T-helper 2 cell treated with Interferon-gamma antibody and Interleukin-4, amounts not matched to agents 100 ng/mL and 5 ng/mL, for 36 hours (primary cell): Measurements from ENCODE around the gene CEBPZ. TPM values are rescaled to one million over a fixed set of nuclear protein-coding genes. Genes with fewer than 3 reads are reported as not detected.
"Not testable (repeated sequence)": the region's sequence is repeated elsewhere in the genome, so short reads cannot be mapped to it uniquely, and the experiment has no call there.

Experiments
- intact Hi-C: fragments of 100-400 bp; cut with micrococcal nuclease; formaldehyde crosslinking; loops from one replicate; pipeline ENCODE4 v1.15.1; 2023
- total RNA-seq: library from RNA; stranded (reverse); gene quantifications from 2 replicates; pipeline ENCODE4 v1.2.3, GENCODE V29; 2022

CEBPZ gene
- total RNA-seq, 1 donor from 2014 or later, result 49.9 TPM

DNA sequence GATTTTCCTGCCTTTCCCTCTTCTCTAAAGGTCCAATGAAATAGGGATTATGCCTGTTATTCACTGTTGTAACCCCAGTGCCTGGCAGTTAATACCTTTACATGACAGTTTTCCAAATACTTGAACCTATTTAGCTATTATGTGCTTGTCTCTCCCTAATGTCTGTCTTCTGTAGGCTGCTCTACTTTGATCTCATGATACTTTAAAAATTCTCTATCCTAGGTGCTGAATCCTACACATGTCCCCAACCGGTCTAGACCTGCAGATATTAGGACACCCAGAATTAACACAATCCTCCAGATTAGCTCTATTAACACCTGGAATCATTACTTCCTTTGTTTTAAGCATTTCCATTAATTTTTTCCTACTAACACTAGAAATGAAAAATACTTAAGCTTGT is 7.3 kb downstream of the CEBPZ start:
- intact Hi-C loops, result no loop called here

- intact Hi-C loops, result no loop called here
Observed at GRCh38 chr2:37223131-37223530, 8.3 kb downstream of the CEBPZ start.

- intact Hi-C loops, result no loop called here
Observed at GRCh38 chr2:37219046-37219445, 12.3 kb downstream of the CEBPZ start.

- intact Hi-C loops, result no loop called here
Observed at GRCh38 chr2:37215250-37215649, 16.1 kb downstream of the CEBPZ start.

DNA sequence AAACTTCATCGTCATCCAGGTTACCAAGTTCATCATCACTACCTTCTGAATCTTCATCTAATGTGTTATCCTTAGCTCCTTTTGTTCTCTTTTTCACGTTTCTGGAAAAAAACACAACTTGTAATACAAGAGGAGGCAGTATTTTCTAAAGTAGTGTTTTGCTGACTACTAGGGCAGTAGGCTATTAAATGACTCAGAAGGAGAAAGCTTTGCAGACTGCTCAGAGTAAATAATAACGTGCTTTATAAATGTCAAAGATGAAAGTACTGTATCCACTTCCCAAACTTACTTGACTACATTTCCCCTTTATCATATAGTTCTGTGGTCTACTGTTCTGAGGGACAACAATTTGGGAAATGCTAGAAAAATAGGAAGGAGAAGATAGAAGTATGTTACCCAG is 19.5 kb downstream of the CEBPZ start:
- intact Hi-C loops, result no loop called here

GRCh38 chr2:37211212-37211611 is 20.2 kb downstream of the CEBPZ start:
- intact Hi-C loops, result no loop called here

- intact Hi-C loops, result not testable (repeated sequence)
Observed at GRCh38 chr2:37206760-37207159, 24.6 kb downstream of the CEBPZ start.

- intact Hi-C loops, result no loop called here
Observed at GRCh38 chr2:37205689-37206341, 25.6 kb downstream of the CEBPZ start.

- intact Hi-C loops, result not testable (repeated sequence)
Observed at GRCh38 chr2:37205071-37205661, 26.2 kb downstream of the CEBPZ start.

DNA sequence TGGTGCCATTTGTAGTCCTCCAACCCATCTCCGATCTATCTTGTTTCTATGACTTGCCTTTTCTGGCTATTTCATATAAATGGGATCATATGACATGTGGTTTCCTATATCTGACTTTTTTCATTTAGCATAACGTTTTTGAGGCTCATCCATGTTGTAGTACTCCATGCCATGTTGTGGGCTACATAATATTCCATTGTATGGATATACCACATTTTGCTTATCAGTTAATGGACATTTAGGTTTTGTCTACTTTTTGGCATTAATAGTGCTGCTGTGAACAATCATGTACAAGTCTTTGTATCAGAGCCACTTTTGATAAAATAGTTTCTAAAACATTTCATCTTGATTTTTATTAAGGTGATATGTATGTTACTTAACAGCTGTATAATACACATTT is 27.7 kb downstream of the CEBPZ start:
- intact Hi-C loops, result no loop called here

DNA sequence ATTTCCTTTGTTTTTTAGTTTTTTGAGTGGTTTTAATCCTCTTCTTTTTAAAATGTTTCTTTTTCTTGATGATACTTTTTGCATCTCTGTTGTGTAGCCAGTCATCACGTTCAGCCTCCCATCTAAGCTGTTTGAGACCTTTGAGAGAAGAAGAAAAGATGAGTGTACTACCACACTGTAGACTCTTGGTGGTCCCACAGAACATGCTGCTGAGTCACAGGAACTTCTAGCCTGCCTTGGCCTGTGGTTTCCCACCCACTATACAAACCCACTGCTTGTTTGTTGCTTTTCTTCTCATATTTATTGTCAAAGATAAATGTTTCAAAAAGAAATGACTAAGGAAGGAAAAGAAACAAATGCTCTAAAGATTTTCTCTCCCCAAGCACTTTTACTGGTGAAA is 29.6 kb downstream of the CEBPZ start:
- intact Hi-C loops, result no loop called here

- intact Hi-C loops, result no loop called here
Observed at GRCh38 chr2:37201208-37201607, 30.2 kb downstream of the CEBPZ start.

GRCh38 chr2:37198681-37199065 is 32.7 kb downstream of the CEBPZ start:
- intact Hi-C loops, result no loop called here

DNA sequence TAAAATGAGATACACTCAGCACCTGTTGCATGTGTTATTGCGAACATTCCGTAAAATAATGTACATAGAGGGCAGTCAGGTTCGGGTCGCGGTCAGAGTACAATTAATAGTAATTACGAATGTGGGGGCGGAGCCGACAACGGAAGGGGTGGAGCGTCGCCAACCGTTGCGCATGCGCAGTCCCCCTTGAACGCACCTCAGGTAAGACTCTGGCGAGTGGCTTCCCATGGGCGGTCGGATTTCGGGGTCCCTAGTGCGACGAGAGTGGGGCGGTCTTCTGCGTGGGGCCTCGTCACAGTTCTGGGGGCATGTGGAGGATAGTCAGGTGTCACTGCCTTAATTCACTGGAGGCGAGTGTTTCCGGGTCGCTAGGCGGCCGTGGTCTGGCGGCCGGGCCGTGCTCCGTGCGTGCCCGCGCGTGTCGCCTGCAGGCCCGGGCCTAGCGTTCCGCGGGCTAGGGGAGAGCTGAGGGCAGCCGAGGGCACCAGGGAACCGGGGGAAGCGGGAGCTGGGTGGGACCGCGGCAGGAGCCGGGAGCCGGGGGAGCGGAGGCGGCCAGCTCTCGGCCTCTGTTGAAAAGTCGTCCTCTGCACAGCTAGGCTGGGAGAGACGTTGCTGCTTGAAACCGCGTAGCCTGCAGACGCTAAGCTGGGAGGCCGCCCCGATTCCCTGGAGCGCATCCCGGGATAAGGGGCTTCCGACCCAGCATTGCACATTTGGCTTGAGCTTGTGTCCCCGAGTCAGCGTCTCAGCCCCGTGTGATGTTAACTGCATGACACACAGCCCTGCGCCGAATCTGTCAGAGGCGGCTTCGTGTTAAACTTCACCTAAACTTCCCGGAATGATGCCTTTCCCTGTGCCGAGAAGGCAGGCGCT is 34.8 kb downstream of the CEBPZ start, which contains the start of gene CEBPZOS:
CEBPZOS (plus strand) TSS at position 177 of the 876 bp plus-strand sequence. CDS start 3,209 bp downstream, outside the sequence.
- intact Hi-C loops, result loop anchor here (1.0 to 2.0 kb wide), 3 partner anchors 36 to 230 kb away; partner anchors contain the start of genes EIF2AK2 and STRN

- intact Hi-C loops, result loop anchor here (1.0 to 2.0 kb wide), 3 partner anchors 36 to 229 kb away; partner anchors contain the start of genes EIF2AK2 and STRN
Observed at GRCh38 chr2:37195862-37196319, 35.5 kb downstream of the CEBPZ start.

- intact Hi-C loops, result no loop called here
Observed at GRCh38 chr2:37192551-37192950, 38.8 kb downstream of the CEBPZ start.

DNA sequence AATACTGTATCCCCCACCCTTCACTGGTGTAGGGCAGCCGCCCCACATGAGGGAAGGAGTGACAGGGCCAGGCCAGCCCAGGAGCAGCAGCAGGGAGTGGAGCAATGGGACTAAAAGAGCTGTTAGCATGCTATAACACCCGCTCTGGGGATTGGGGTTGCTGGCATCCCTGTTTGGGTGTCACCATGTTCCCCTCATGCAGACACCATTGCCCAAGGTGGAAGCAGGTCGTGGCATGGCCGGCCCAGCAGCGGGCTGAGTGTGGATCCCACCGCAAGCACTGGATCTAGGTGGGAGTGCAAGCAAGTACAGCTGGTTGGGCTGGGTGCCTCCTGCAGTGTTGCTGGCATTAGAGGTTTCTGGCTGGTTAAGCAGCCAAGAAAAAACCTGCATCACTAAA is 39.6 kb downstream of the CEBPZ start:
- intact Hi-C loops, result no loop called here

DNA sequence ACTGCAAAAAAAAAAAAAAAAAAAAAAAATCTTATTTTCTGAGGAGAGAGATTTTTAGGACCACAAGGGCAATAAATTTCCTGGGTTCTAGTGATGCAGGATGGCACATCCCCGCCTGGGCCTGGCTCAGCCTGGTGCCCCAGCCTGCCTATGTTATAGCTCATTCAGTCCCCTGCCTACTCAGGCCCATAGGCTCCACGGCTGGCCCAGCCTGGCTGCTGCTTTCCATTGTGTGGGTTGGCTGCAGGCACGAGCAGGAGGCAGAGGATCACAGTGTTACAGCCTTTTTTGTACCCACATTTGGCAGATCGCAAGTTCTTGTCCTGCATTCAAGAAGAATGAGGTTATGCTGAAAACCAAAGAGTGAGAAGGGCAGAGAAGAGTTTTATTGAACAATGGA is 40.1 kb downstream of the CEBPZ start:
- intact Hi-C loops, result no loop called here

GRCh38 chr2:37190290-37190689 is 41.1 kb downstream of the CEBPZ start:
- intact Hi-C loops, result no loop called here

DNA sequence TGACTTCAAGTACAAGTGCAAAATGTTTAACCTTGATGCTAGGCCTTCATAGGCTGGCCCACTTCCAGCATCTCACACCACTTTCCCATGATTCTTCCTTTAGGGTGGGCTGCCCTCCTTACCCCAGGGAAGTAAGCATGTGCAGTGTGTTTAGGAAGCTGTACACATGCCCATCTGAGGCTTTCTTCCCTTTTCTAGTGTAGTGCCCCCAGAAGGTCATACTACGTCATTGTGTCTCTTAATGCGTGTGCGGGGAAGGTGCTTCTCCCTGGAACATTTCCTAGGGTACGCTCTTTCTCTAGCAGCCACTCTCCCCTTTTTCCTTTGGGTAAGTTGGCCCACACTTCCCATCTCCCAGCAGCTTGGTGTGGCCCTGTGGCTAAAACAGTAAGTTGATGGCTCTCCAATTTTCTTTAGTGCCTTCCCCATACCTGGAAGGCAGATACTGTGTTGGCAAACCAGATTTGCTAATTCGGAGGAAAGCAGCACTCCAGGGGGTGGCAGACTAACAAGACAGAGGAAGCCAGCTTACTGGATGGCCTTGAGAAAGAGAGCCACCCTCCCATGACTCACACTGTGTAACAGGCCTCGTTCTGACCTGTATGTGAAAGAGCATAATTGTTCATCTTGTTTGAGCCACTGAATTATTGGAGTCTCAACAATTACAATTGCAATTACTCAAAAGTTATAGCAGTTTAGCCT is 41.8 kb downstream of the CEBPZ start:
- intact Hi-C loops, result no loop called here

DNA sequence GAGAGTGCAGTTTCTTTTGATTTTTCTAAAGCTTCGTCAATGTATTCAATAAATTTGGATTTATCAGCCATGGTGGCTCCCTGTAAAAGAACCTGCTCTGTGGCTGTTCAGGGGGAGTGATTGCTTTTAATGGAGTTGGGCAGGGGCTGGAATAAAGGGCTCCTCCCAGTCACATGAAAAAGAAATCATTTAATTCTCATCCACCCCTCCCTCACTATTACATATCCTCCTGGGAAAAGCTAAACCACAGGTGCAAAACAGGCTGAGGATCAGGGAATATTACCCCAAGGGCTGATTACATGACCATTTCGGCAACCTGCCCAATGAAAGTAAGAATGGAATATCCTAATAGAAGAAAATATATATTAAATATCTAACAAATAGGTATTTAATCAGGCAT is 42.8 kb downstream of the CEBPZ start, which contains the start of gene SULT6B1:
SULT6B1 (minus strand) TSS at position 101 of the 400 bp plus-strand sequence; CDS start at position 71, 30 bp downstream.
- intact Hi-C loops, result no loop called here
